ENCODE results near the gene P2RX3. TPM values are rescaled to one million over a fixed set of nuclear protein-coding genes. Genes with fewer than 3 reads are reported as not detected.

Gene P2RX3
- total and polyA plus RNA-seq, 4 donors: 0.11 TPM; not detected in 3

GRCh38 chr11:57341250-57341808 is 3.2 kb downstream of the P2RX3 start:
- Histone ChIP-seq H3K4me3 (no peak overlapping the region), H3K9me3 (ENCODE audit: control insufficient read depth in 4 of 4, insufficient read depth in 3 of 4, low read length in 3 of 4) (no peaks in the 10 kb centered on the region), H3K27me3 (ENCODE audit: control insufficient read depth in 3 of 3, insufficient read depth in 3 of 3, low read length in 2 of 3) (no peaks in the 10 kb centered on the region), H3K4me1 (ENCODE audit: control insufficient read depth in 5 of 5, insufficient read depth in 5 of 5, low read length in 5 of 5) (peaks cover 0 to 7% (median 3%) of the 10 kb centered on the region in 5 donors), H3K9ac (ENCODE audit: insufficient read depth in 1 of 2, low read length in 2 of 2) (no peak overlapping the region), H3K36me3 (ENCODE audit: control insufficient read depth in 4 of 4, insufficient read depth in 4 of 4, low read length in 4 of 4) (no peaks in the 10 kb centered on the region), H3K27ac (ENCODE audit: low read depth in 1 of 2, low read length in 1 of 2) (no peak overlapping the region)
- 79 to 86% methylated on average over 6 of the region's 6 CpGs for WGBS, 2 donors
- ATAC-seq (ENCODE audit: insufficient read depth, low FRiP score) (no peak), DNase-seq (no peak)
- TF ChIP-seq CTCF (IDR thresholded peaks at IDR 0.05; ENCODE audit: control extremely low read depth, extremely low read depth): no peak

GRCh38 chr11:57342702-57343101 is 4.5 kb downstream of the P2RX3 start:
- H3K27me3 ChIP-seq (ENCODE audit: control insufficient read depth in 3 of 3, insufficient read depth in 3 of 3, low read length in 2 of 3): no peaks in the 10 kb centered on the region
- WGBS, 2 donors: 88 to 92% methylated on average over 11 of the region's 11 CpGs
- H3K9ac ChIP-seq (ENCODE audit: insufficient read depth in 1 of 2, low read length in 2 of 2): no peak overlapping the region
- no peak for DNase-seq
- H3K36me3 ChIP-seq (ENCODE audit: control insufficient read depth in 4 of 4, insufficient read depth in 4 of 4, low read length in 4 of 4): no peaks in the 10 kb centered on the region
- H3K9me3 ChIP-seq (ENCODE audit: control insufficient read depth in 4 of 4, insufficient read depth in 3 of 4, low read length in 3 of 4): no peaks in the 10 kb centered on the region
- ATAC-seq (ENCODE audit: insufficient read depth, low FRiP score): no peak
- TF ChIP-seq CTCF (IDR thresholded peaks at IDR 0.05; ENCODE audit: control extremely low read depth, extremely low read depth): no peak
- no peak overlapping the region for H3K27ac ChIP-seq (ENCODE audit: low read depth in 1 of 2, low read length in 1 of 2)
- H3K4me3 ChIP-seq: no peak overlapping the region
- peaks cover 0 to 5% (median 0%) of the 10 kb centered on the region in 5 donors for H3K4me1 ChIP-seq (ENCODE audit: control insufficient read depth in 5 of 5, insufficient read depth in 5 of 5, low read length in 5 of 5)

GRCh38 chr11:57343825-57344224 is 5.7 kb downstream of the P2RX3 start:
- no peaks in the 10 kb centered on the region for H3K4me1 ChIP-seq (ENCODE audit: control insufficient read depth in 5 of 5, insufficient read depth in 5 of 5, low read length in 5 of 5)
- H3K9me3 ChIP-seq (ENCODE audit: control insufficient read depth in 4 of 4, insufficient read depth in 3 of 4, low read length in 3 of 4): no peaks in the 10 kb centered on the region
- H3K4me3 ChIP-seq: no peak overlapping the region
- H3K36me3 ChIP-seq (ENCODE audit: control insufficient read depth in 4 of 4, insufficient read depth in 4 of 4, low read length in 4 of 4): no peaks in the 10 kb centered on the region
- ATAC-seq (ENCODE audit: insufficient read depth, low FRiP score) (no peak), DNase-seq (no peak)
- H3K27me3 ChIP-seq (ENCODE audit: control insufficient read depth in 3 of 3, insufficient read depth in 3 of 3, low read length in 2 of 3): no peaks in the 10 kb centered on the region
- TF ChIP-seq CTCF (IDR thresholded peaks at IDR 0.05; ENCODE audit: control extremely low read depth, extremely low read depth): no peak
- no peak overlapping the region for H3K27ac ChIP-seq (ENCODE audit: low read depth in 1 of 2, low read length in 1 of 2)
- H3K9ac ChIP-seq (ENCODE audit: insufficient read depth in 1 of 2, low read length in 2 of 2): no peak overlapping the region
- 65 to 80% methylated on average over 7 of the region's 7 CpGs for WGBS, 2 donors

GRCh38 chr11:57344826-57345225 is 6.7 kb downstream of the P2RX3 start:
- Histone ChIP-seq H3K4me1 (ENCODE audit: control insufficient read depth in 5 of 5, insufficient read depth in 5 of 5, low read length in 5 of 5) (no peaks in the 10 kb centered on the region), H3K27ac (ENCODE audit: low read depth in 1 of 2, low read length in 1 of 2) (no peak overlapping the region), H3K9ac (ENCODE audit: insufficient read depth in 1 of 2, low read length in 2 of 2) (no peak overlapping the region), H3K36me3 (ENCODE audit: control insufficient read depth in 4 of 4, insufficient read depth in 4 of 4, low read length in 4 of 4) (no peaks in the 10 kb centered on the region), H3K27me3 (ENCODE audit: control insufficient read depth in 3 of 3, insufficient read depth in 3 of 3, low read length in 2 of 3) (no peaks in the 10 kb centered on the region), H3K9me3 (ENCODE audit: control insufficient read depth in 4 of 4, insufficient read depth in 3 of 4, low read length in 3 of 4) (no peaks in the 10 kb centered on the region), H3K4me3 (no peak overlapping the region)
- 94 to 97% methylated on average over 10 of the region's 10 CpGs for WGBS, 2 donors
- TF ChIP-seq CTCF (IDR thresholded peaks at IDR 0.05; ENCODE audit: control extremely low read depth, extremely low read depth): no peak
- DNase-seq (no peak), ATAC-seq (ENCODE audit: insufficient read depth, low FRiP score) (no peak)

Data from lung (tissue), 12 donors.